Neuronal stem cell (in vitro differentiated cells): Measurements from ENCODE around the gene MRRF.

ENCODE experiments used
- DNase-seq: peaks from one replicate; pipeline ENCODE4 v3.0.0-alpha.2; 2013; ENCODE audit warnings: low spot score
- H2AFZ ChIP-seq: one replicate; pipeline ENCODE4 v1.6.1; 2013; ENCODE audit warnings: mild to moderate bottlenecking, low read length, inconsistent platforms
- H2AK5ac ChIP-seq: 2 replicates; pipeline ENCODE4 v1.6.1; 2013; ENCODE audit warnings: low read depth, mild to moderate bottlenecking, inconsistent platforms, low read length, moderate library complexity, mixed read lengths
- H2BK120ac ChIP-seq: 2 replicates; pipeline ENCODE4 v1.6.1; 2013; ENCODE audit warnings: low read depth, mild to moderate bottlenecking, inconsistent platforms, low read length, moderate library complexity, mixed read lengths
- H2BK12ac ChIP-seq: one replicate; pipeline ENCODE4 v1.6.1; 2013; ENCODE audit warnings: low read length, inconsistent platforms
- H2BK15ac ChIP-seq: 2 replicates; pipeline ENCODE4 v1.6.1; 2013; ENCODE audit warnings: mild to moderate bottlenecking, low read length, inconsistent platforms, mixed read lengths
- H2BK5ac ChIP-seq: one replicate; pipeline ENCODE4 v1.6.1; 2013; ENCODE audit warnings: inconsistent platforms, mild to moderate bottlenecking, low read length, moderate library complexity
- H3K14ac ChIP-seq: one replicate; pipeline ENCODE4 v1.6.1; 2013; ENCODE audit warnings: low read length, inconsistent platforms
- H3K18ac ChIP-seq: 2 replicates; pipeline ENCODE4 v1.6.1; 2013; ENCODE audit warnings: low read length, inconsistent platforms
- H3K23ac ChIP-seq: 2 replicates; pipeline ENCODE4 v1.6.1; 2013; ENCODE audit warnings: low read depth, mild to moderate bottlenecking, mixed read lengths, low read length, inconsistent platforms; ENCODE audit not compliant: poor library complexity
- H3K27ac ChIP-seq: replicated peaks from 3 replicates; pipeline ENCODE4 v1.5.1; 2013; ENCODE audit warnings: low read length, inconsistent platforms
- H3K27me3 ChIP-seq, 3 experiments: 2 replicates each; pipeline ENCODE4 v1.6.1; 2013; ENCODE audit warnings: low read length in 3 of 3, mild to moderate bottlenecking in 2 of 3, inconsistent platforms in 1 of 3, low read depth in 1 of 3, mixed read lengths in 1 of 3, moderate library complexity in 1 of 3; ENCODE audit not compliant: control insufficient read depth in 3 of 3, insufficient read depth in 3 of 3
- H3K36me3 ChIP-seq, 2 donors: replicated peaks in 1 of 2; 2 replicates each; pipeline ENCODE4 v1.6.1; 2013; ENCODE audit warnings: low read length in 2 of 2; ENCODE audit not compliant: control insufficient read depth in 2 of 2, insufficient read depth in 2 of 2
- H3K4ac ChIP-seq: 2 replicates; pipeline ENCODE4 v1.6.1; 2013; ENCODE audit warnings: inconsistent platforms, mild to moderate bottlenecking, low read length, moderate library complexity
- H3K4me1 ChIP-seq, 2 donors: 1 replicate in 1 of 2; 2 replicates in 1 of 2; pipeline ENCODE4 v1.6.1; 2013; ENCODE audit warnings: low read length in 2 of 2, low read depth in 1 of 2; ENCODE audit not compliant: control insufficient read depth in 2 of 2, insufficient read depth in 1 of 2
- H3K4me2 ChIP-seq: one replicate; pipeline ENCODE4 v1.6.1; 2013; ENCODE audit warnings: mild to moderate bottlenecking, low read length, inconsistent platforms; ENCODE audit not compliant: insufficient read depth, poor library complexity, severe bottlenecking
- H3K4me3 ChIP-seq, 2 donors: 2 replicates each; pipeline ENCODE4 v1.5.1; 2013; ENCODE audit warnings: low read length in 2 of 2, mild to moderate bottlenecking in 2 of 2, inconsistent platforms in 1 of 2, moderate library complexity in 1 of 2
- H3K79me1 ChIP-seq: one replicate; pipeline ENCODE4 v1.6.1; 2013; ENCODE audit warnings: low read depth, mild to moderate bottlenecking, inconsistent platforms, low read length, moderate library complexity
- H3K9ac ChIP-seq: one replicate; pipeline ENCODE4 v1.6.1; 2013; ENCODE audit warnings: mild to moderate bottlenecking, low read depth, low read length, inconsistent platforms; ENCODE audit not compliant: poor library complexity
- H3K9me3 ChIP-seq, 2 donors: replicated peaks in 1 of 2; 2 replicates each; pipeline versions ENCODE3 to v1.6.1; 2013; ENCODE audit warnings: low read length in 2 of 2, mild to moderate bottlenecking in 2 of 2, inconsistent platforms in 1 of 2, low read depth in 1 of 2, mixed read lengths in 1 of 2, moderate library complexity in 1 of 2; ENCODE audit not compliant: control insufficient read depth in 2 of 2, insufficient read depth in 1 of 2
- H4K8ac ChIP-seq: one replicate; pipeline ENCODE4 v1.6.1; 2013; ENCODE audit warnings: low read depth, mild to moderate bottlenecking, inconsistent platforms, low read length, moderate library complexity
- H4K91ac ChIP-seq: one replicate; pipeline ENCODE4 v1.6.1; 2013; ENCODE audit warnings: low read length, low read depth, mild to moderate bottlenecking, inconsistent platforms; ENCODE audit not compliant: poor library complexity
- WGBS, 2 donors: extraction: QIAGEN DNeasy Blood & Tissue Kit; methylation state at CpG; one replicate each; pipeline ENCODE4 v1.1.7; 2013; ENCODE audit warnings: missing lambda C conversion rate in 2 of 2, mixed read lengths in 1 of 2; ENCODE audit not compliant: insufficient read length in 2 of 2, insufficient replicate concordance in 1 of 2; ENCODE audit errors: extremely low coverage in 2 of 2; 5-methylcytosine and 5-hydroxymethylcytosine counted together

The MRRF gene

GRCh38 chr9:122314165-122314564, 49.5 kb downstream of the MRRF start:
- H2AFZ ChIP-seq, result no peak overlapping the region
- H3K36me3 ChIP-seq, result peaks cover 0 to 57% of the 10 kb centered on the region in 2 donors
- no peak overlapping the region for H2BK15ac ChIP-seq

GRCh38 chr9:122315534-122315933, 50.9 kb downstream of the MRRF start:
- Histone ChIP-seq H4K8ac (no peak overlapping the region), H2BK15ac (no peak overlapping the region), H3K9me3 (no peaks in the 10 kb centered on the region), H3K4ac (no peak overlapping the region), H3K9ac (no peak overlapping the region), H3K14ac (no peak overlapping the region), H2BK120ac (no peak overlapping the region), H3K4me3 (no peak overlapping the region), H3K79me1 (no peaks in the 10 kb centered on the region), H3K27me3 (no peaks in the 10 kb centered on the region), H2BK5ac (no peak overlapping the region), H3K23ac (no peak overlapping the region), H2AK5ac (no peak overlapping the region), H2AFZ (no peak overlapping the region), H4K91ac (no peak overlapping the region), H3K27ac (no peak overlapping the region), H3K36me3 (peaks cover 0 to 50% of the 10 kb centered on the region in 2 donors), H3K18ac (no peak overlapping the region), H3K4me1 (peaks cover 0 to 1% of the 10 kb centered on the region in 2 donors), H2BK12ac (no peak overlapping the region), H3K4me2 (no peak overlapping the region)
- no CpG with 5 or more reads among the region's 2 CpGs for WGBS, 2 donors
- DNase-seq, result no peak

More at GRCh38 chr9:122314165-122314564, 49.5 kb downstream of the MRRF start:
- Histone ChIP-seq H4K8ac (no peak overlapping the region), H3K9me3 (no peaks in the 10 kb centered on the region), H3K14ac (no peak overlapping the region), H2AK5ac (no peak overlapping the region), H3K79me1 (no peaks in the 10 kb centered on the region), H3K9ac (no peak overlapping the region), H2BK120ac (no peak overlapping the region), H2BK5ac (no peak overlapping the region), H3K27me3 (no peaks in the 10 kb centered on the region), H3K4me2 (no peak overlapping the region), H3K18ac (no peak overlapping the region), H3K23ac (no peak overlapping the region), H4K91ac (no peak overlapping the region), H2BK12ac (no peak overlapping the region), H3K4me3 (no peak overlapping the region), H3K4ac (no peak overlapping the region), H3K4me1 (no peaks in the 10 kb centered on the region), H3K27ac (no peak overlapping the region)
- DNase-seq, result no peak

- Histone ChIP-seq H3K27me3 (no peaks in the 10 kb centered on the region), H3K4ac (no peak overlapping the region)
- no CpG with 5 or more reads among the region's 3 CpGs for WGBS, 2 donors
Observed at GRCh38 chr9:122318284-122318683, 53.6 kb downstream of the MRRF start.

GRCh38 chr9:122320413-122320881, 55.8 kb downstream of the MRRF start:
- Histone ChIP-seq H3K4me1 (peaks cover 0 to 1% of the 10 kb centered on the region in 2 donors), H2BK5ac (no peak overlapping the region), H3K23ac (no peak overlapping the region), H3K9me3 (no peaks in the 10 kb centered on the region), H3K4me2 (no peak overlapping the region), H3K14ac (no peak overlapping the region), H3K4me3 (no peak overlapping the region), H3K4ac (no peak overlapping the region), H3K18ac (no peak overlapping the region), H4K91ac (no peak overlapping the region), H2BK15ac (no peak overlapping the region), H2AFZ (no peak overlapping the region), H4K8ac (no peak overlapping the region), H2BK120ac (no peak overlapping the region), H3K27me3 (no peaks in the 10 kb centered on the region), H3K9ac (no peak overlapping the region), H2AK5ac (no peak overlapping the region), H3K36me3 (peaks cover 9 to 42% of the 10 kb centered on the region in 2 donors), H2BK12ac (no peak overlapping the region), H3K27ac (no peak overlapping the region), H3K79me1 (no peaks in the 10 kb centered on the region)
- DNase-seq, result no peak
- WGBS, 2 donors, result no CpG with 5 or more reads among the region's 1 CpG

More at GRCh38 chr9:122318284-122318683, 53.6 kb downstream of the MRRF start:
- H3K4me2 ChIP-seq, result no peak overlapping the region
- H3K79me1 ChIP-seq, result no peaks in the 10 kb centered on the region
- H2BK120ac ChIP-seq, result no peak overlapping the region
- H3K23ac ChIP-seq, result no peak overlapping the region
- H4K8ac ChIP-seq, result no peak overlapping the region
- H3K36me3 ChIP-seq, result peaks cover 7 to 45% of the 10 kb centered on the region in 2 donors
- no peak overlapping the region for H3K18ac ChIP-seq
- no peak overlapping the region for H3K27ac ChIP-seq
- H2BK5ac ChIP-seq, result no peak overlapping the region
- no peak overlapping the region for H2AK5ac ChIP-seq
- no peak for DNase-seq
- no peak overlapping the region for H2BK12ac ChIP-seq
- no peak overlapping the region for H3K4me3 ChIP-seq
- no peaks in the 10 kb centered on the region for H3K9me3 ChIP-seq
- peaks cover 0 to 1% of the 10 kb centered on the region in 2 donors for H3K4me1 ChIP-seq
- no peak overlapping the region for H2AFZ ChIP-seq
- no peak overlapping the region for H3K14ac ChIP-seq
- H3K9ac ChIP-seq, result no peak overlapping the region
- H4K91ac ChIP-seq, result no peak overlapping the region
- no peak overlapping the region for H2BK15ac ChIP-seq
